Adrenal gland (tissue), 5 donors: ENCODE results near the gene FAM110A.

ENCODE experiments used
- CTCF ChIP-seq, 6 experiments: fragments of 450-650 bp in 4 of 6; fragments of 200-600 bp in 2 of 6; sonication (generic) in 1 of 6; IDR thresholded peaks; 1 replicate in 5 of 6; 2 replicates in 1 of 6; pipeline versions ENCODE4 v1.5.1 to v1.8.0; 2016 to 2021; ENCODE audit warnings: antibody characterized with exemption in 6 of 6, mild to moderate bottlenecking in 2 of 6, moderate library complexity in 1 of 6
- POLR2A ChIP-seq, 2 donors: fragments of 450-650 bp; IDR thresholded peaks; one replicate each; pipeline ENCODE4 v1.6.1; 2017; ENCODE audit warnings: antibody characterized with exemption in 2 of 2, mild to moderate bottlenecking in 2 of 2, moderate library complexity in 1 of 2
- donor health status: DM: no; HTN: no; CAD: no.

DNA sequence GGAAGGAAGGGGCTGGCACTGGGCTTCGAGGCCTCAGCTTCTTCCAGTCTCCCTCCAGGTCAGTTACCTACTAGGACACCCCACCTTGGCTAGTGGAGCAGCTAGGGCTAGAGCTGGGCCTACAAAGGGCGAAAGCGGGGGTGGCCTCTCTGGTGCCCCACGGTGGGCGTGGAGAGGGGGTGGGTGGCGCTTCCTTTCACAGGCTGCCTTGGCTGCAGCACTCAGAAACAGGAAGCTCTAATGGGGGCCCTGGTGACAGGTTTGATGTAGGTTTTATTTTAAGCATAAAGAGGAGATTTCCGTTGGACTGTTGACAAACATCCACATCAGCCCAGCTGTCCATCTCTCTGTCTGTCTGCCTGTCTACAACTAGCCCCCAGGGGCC is 13.4 kb downstream of the FAM110A start:
- TF ChIP-seq CTCF (IDR thresholded peaks at IDR 0.05) = no peak
- no peak for TF ChIP-seq POLR2A (IDR thresholded peaks at IDR 0.05)
